NCI-H526 treated with DMSO at 0.1 percent for 48 hours (cell line): ENCODE measurements around the gene ELANE.
"Not testable (repeated sequence)": the region's sequence is repeated elsewhere in the genome, so short reads cannot be mapped to it uniquely, and the experiment has no call there.

ENCODE experiments used
- DNase-seq: peaks from one replicate; lab custom pipeline; 2025; lab: John Stamatoyannopoulos, UW

Gene ELANE

GRCh38 chr19:862581-863314, 10.6 kb downstream of the ELANE start:
- no peak for DNase-seq

DNA sequence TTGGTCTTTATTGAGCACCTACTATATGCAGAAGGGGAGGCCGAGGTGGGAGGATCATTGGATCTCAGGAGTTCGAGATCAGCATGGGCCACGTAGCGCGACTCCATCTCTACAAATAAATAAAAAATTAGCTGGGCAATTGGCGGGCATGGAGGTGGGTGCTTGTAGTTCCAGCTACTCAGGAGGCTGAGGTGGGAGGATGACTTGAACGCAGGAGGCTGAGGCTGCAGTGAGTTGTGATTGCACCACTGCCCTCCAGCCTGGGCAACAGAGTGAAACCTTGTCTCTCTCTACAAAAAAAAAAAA, 11.2 kb downstream of the ELANE start:
- no peak for DNase-seq

DNA sequence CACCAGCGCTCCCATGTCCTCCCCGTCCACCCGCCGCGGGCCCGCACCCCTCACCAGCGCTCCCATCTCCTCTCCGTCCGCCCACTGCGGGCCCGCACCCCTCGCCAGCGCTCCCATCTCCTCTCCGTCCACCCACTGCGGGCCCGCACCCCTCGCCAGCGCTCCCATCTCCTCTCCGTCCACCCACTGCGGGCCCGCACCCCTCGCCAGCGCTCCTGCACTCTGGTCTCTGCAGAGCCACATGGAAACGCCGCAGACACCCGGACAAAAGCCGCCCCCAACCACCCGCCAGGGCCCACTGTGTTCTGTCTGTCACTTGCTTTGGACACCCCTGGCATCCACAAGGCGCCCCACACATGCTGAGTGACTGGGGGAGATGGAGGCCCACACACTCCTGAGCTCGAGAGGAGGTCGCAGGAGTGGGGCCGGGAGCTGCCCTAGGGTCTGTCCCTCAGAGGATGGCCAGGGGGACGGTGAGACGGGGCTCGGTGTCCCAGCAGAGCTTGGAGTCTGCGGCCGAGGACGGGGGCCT, 14.7 kb downstream of the ELANE start:
- no peak for DNase-seq

- no peak for DNase-seq
Measured at GRCh38 chr19:867301-867793, 15.2 kb downstream of the ELANE start.

DNA sequence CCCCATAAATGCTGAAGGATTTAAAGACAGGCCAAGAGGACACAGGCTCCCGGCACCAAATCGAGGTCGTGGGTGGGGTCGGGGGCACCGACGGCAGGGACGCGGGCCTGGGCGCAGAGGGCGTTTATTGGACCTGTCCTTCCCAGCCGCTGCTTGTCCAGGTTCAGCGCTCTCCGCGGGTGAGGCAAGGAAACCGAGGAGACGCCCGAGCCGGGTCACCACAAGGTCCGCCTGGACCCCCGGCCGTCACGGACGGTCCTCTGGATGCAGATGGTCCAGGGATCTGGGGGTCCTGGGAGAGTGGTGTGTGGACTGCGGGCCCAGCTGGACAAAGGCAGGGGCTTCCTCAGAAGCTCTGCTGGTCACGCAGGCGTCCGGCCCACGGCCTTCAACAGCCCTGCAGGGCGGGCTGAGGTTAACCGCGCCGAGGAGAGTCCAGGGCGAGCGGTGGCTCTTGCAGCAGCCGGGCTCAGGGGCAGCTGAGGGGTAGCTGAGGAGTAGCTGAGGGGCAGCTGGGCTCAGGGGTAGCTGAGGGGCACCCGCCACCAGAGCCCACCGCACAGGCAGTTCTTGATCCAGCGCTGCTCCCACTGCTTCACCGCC, 15.9 kb downstream of the ELANE start:
- DNase-seq: no peak

DNA sequence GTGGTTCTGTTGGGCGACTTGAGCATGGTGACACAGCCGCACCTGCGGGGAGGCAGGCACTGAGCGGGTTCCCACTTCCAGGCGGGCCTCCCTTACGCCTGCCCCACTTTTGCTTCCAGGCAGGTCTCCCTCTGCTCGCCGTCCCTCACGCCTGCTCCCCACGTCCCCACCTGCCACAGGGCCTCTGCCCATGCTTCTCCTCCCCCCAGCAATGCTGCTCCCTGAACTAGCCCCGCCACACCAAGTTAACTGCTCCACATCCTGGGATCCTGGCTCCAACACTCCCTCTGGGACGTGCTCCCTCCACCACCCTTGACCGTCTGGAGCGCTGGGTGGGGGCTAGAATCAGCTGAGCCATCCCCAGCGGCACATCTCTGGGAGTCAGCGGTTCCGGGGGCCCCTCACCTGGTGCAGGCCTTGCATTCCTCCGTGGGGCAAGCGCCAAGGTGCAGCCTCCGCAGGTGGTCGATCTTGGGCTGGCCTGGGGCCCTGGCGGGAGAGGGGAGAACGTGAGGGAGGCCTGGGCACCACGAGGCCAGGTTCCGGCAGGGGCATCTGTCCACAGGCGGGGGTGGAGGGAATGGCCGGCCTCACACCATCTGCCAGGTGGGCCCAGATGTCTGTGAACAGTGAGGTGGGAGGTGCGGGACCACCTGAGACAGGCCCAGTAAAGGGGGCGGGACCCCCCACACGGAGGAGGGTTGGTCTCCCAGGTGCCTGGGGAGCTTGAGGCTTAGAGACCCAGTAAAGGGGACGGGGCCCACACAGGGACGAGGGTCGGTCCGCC, 16.5 kb downstream of the ELANE start:
- DNase-seq: no peak

DNA sequence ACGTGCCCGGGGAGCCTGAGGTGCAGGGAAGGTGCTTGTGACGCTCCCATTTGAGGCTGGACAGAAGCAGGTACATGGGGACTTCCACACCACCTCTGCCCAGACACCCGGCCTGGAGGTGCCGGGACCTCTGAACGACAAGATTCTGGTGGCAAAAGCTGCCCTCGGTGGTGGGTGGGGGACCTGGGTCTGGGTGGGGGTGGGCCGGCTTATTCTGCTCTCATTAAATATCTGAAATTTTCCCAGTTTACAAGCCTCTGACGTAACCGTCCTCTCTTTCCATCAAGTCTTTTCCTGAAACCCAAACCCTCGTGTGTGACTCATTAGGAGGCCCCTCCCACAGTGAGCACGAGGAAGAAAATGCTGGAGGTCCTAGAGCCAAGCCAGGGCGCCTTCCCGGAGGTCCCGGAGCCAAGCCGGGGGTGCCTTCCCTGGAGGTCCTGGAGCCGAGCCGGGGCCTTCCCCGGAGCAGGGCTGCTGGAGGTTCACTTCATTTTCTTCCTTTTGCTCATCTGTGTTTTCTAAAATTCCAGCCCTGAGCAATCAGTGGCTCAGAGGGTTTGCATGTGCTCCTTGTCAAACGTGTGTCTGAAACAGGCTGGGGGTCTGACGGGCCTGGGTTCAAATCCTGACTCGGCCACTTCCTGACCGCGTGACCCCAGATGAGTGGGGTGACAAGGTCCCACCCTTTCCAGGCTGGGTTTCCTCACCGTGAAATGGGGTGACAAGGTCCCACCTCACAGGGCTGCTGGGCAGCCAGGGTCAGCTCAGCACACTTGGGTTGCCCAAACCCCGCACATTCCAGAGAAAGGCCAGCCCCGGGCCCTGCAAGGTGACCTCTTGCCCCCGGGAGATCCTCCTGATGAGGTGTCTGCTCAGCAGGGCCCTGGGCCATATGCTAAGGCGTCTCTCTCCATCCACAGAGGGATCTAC, 17.4 kb downstream of the ELANE start:
- no peak for DNase-seq

DNA sequence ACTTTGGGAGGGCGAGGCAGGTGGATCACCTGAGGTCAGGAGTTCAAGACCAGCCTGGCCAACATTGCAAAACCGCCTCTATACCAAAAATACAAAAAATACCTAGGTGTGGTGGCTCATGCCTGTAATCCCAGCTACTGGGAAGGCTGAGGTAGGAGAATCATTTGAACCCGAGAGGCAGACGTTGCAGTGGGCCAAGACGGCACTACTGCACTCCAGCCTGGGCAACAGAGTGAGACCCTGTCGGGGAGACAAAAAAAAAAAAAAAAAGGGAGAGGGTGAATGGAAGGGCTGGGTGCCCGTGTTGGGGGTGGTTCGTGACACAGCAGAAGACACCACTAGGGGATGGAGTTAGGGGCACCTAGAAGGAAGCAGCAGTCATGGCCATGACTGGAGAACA, 18.2 kb downstream of the ELANE start:
- no peak for DNase-seq

- DNase-seq: no peak
Measured at GRCh38 chr19:870963-871401, 18.9 kb downstream of the ELANE start.

DNA sequence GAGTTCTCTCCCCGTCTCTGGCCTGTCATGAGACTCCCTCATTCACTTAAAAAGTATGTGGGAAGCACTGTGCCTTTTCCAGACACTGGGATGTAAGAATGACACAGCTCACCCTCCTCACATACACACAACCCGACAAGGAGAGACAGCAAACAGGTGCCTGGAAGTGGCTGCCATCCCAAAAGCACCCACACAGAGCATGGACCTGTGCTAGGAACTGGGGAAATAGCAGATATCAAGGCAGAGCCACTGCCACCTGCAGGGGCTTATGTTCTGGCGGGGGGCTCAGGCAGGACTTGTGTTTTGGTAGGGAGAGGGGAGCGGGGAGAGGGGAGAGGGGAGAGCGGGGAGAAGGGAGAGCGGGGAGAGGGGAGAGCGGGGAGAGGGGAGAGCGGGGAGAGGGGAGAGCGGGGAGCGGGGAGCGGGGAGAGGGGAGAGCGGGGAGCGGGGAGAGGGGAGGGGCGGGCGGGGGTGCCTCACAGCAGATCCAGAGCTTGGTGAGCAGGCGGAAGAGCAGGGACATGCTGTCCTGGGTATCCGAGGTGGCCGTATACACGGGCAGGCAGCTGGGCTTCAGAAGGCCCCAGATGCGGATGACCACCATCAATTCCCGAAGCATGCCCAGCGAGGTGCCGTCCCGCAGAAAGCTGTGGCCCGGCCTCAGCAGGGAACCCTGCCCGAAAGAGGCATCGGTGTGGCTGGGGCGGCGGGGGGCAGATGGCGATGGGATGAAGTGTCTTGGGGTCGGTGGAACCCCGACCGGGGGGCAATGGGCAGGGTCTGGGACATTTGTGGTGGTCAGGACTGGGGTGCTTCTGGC, 19.6 kb downstream of the ELANE start:
- DNase-seq: no peak

- no peak for DNase-seq
Measured at GRCh38 chr19:872266-872951, 20.3 kb downstream of the ELANE start.

DNA sequence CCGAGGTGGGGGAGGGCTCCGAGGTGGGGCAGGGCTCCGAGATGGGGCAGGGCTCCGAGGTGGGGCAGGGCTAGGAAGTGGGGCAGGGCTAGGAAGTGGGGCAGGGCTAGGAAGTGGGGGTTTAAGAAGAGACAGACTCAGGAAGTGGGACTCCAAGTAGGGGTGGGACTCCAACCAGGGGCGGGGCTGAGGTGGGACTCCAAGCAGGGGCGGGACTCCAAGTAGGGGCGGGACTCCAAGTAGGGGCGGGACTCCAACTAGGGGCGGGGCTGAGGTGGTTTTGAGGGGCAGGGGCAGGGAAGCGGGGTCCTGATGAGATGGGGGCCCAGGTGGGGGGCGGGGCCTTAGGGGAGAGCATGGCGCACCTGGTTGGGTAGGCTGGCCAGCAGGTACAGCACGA, 21.0 kb downstream of the ELANE start:
- DNase-seq: no peak

DNA sequence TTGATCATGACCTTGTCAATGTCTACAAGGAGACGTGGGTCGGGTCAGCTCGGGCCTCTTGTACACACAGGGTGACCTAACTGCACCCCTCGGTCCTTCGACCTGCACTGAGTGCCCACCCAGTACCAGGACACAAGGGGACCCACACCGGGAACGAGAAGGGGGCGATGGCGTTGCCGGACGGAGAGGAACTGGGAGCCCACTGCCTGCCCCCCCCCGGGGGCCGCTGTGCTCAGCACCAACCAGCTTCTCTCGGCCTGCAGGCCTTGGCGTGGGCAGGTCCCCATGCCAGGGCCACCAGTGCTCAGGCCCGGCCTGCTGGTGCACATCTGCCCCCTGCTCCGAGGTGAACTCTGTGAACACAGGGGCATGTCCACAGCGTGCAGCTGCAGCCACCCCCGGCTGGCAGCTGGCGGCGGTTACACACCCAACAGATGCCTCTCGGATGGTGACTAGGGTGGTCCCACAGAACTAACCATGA, 21.5 kb downstream of the ELANE start:
- no peak for DNase-seq

DNA sequence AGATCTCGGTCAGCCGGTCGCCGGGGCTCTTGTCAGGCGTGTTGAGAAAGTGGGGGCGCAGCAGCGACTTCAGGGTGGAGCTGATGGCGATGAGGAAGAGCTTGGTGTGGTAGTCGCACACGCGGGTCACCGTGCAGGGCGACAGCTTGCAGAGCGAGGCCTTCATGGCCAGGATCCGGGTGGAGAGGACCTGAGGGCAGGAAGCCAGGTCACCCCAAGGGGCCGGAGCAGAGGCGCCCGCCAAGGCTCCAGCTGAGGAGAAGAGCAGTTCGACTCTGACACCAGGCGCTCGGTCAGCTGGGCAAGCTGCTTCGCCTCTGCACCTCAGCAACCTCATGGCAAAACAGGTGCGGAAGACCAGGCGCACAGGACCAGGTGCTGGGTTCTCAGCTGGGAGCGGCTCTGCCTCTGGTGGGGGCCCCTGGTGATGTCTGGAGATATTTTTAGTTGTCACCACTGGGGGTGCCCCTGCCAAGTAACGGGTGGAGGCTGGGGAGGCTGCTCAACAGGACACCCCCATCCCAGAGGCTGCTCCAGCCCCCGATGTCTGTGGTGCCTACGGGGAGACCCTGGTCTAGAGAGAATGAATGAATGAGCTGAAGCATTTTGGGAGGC, 23.3 kb downstream of the ELANE start:
- no peak for DNase-seq

- no peak for DNase-seq
Measured at GRCh38 chr19:876089-876488, 24.0 kb downstream of the ELANE start.

DNA sequence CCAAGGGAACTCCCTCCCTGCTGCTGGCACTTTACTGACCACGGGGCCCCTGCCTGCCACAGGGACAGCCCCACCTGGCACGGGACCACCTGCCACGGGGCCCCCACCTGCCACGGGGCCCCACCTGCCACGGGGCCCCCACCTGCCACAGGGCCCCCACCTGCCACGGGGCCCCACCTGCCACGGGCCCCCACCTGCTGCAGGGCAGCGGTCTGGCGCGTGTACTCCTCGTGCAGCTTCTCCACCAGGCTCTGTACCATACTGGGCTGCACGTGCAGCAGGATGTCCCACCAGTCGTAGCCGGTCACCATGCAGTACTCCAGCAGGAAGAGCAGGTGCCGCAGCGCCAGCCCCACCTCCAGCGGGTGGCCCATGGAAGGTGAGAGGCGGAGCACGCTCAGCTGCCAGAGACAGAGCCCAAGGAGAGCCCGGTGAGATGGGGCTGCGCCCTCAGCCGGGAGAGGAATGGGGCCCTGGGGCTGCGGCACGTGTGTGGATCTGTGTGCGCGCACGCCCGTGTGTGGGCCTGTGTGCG, 24.7 kb downstream of the ELANE start:
- no peak for DNase-seq

DNA sequence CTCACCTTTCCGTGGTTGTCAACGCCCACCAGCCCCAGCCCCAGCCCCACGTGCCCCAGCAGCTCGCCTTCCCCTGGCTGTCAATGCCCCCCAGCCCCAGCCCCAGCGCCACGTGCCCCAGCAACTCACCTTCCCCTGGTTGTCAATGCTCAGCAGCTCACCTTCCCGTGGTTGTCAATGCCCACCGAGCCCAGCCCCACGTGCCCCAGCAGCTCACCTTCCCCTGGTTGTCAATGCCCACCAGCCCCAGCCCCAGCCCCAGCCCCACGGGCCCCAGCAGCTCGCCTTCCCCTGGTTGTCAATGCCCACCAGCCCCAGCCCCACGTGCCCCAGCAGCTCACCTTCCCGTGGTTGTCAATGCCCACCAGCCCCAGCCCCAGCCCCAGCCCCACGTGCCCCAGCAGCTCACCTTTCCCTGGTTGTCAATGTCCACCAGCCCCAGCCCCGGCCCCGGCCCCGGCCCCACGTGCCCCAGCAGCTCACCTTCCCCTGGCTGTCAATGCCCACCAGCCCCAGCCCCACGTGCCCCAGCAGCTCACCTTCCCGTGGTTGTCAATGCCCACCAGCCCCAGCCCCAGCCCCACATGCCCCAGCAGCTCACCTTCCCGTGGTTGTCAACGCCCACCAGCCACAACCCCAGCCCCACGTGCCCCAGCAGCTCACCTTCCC, 26.0 kb downstream of the ELANE start:
- not testable (repeated sequence) for DNase-seq

DNA sequence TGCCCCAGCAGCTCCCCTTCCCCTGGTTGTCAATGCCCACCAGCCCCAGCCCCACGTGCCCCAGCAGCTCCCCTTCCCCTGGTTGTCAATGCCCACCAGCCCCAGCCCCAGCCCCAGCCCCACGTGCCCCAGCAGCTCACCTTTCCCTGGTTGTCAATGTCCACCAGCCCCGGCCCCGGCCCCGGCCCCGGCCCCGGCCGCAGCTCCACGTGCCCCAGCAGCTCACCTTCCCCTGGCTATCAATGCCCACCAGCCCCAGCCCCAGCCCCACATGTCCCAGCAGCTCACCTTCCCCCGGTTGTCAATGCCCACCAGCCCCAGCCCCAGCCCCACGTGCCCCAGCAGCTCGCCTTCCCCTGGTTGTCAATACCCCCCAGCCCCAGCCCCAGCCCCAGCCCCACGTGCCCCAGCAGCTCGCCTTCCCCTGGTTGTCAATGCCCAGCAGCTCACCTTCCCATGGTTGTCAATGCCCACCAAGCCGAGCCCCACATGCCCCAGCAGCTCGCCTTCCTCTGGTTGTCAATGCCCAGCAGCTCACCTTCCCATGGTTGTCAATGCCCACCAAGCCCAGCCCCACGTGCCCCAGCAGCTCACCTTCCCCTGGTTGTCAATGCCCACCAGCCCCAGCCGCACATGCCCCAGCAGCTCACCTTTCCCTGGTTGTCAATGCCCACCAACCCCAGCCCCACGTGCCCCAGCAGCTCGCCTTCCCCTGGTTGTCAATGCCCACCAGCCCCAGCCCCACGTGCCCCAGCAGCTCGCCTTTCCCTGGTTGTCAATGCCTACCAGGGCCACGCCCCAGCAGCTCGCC, 26.9 kb downstream of the ELANE start:
- DNase-seq: not testable (repeated sequence)
